GM19395 (cell line): Measurements from ENCODE around the gene NFIA.

ENCODE experiments used
- ATAC-seq: cut with Tn5 transposase; IDR thresholded peaks from one replicate; pipeline ENCODE4 v1.9.1; 2021; ENCODE audit warnings: mild to moderate bottlenecking, moderate library complexity; ENCODE audit not compliant: unreplicated experiment

NFIA gene

GRCh38 chr1:61386770-61387169, 304.4 kb downstream of the NFIA start:
- no peak for ATAC-seq

- no peak for ATAC-seq
Observed at GRCh38 chr1:61387829-61388228, 305.5 kb downstream of the NFIA start.

- no peak for ATAC-seq
Observed at GRCh38 chr1:61388566-61388965, 306.2 kb downstream of the NFIA start.

- ATAC-seq = no peak
Observed at GRCh38 chr1:61389194-61389925, 307.0 kb downstream of the NFIA start.

- ATAC-seq = no peak
Observed at GRCh38 chr1:61389926-61390845, 307.8 kb downstream of the NFIA start.

GRCh38 chr1:61391730-61392129, 309.4 kb downstream of the NFIA start:
- no peak for ATAC-seq

GRCh38 chr1:61392409-61393242, 310.3 kb downstream of the NFIA start:
- ATAC-seq = no peak

- ATAC-seq = no peak
Observed at GRCh38 chr1:61393575-61393974, 311.2 kb downstream of the NFIA start.

- ATAC-seq = no peak
Observed at GRCh38 chr1:61395146-61395800, 312.9 kb downstream of the NFIA start.

GRCh38 chr1:61397495-61397894, 315.1 kb downstream of the NFIA start:
- no peak for ATAC-seq

- ATAC-seq = no peak
Observed at GRCh38 chr1:61397935-61398334, 315.6 kb downstream of the NFIA start.

- ATAC-seq = no peak
Observed at GRCh38 chr1:61399199-61399598, 316.8 kb downstream of the NFIA start.

- ATAC-seq = no peak
Observed at GRCh38 chr1:61400131-61400770, 317.9 kb downstream of the NFIA start.

GRCh38 chr1:61400997-61401396, 318.6 kb downstream of the NFIA start:
- no peak for ATAC-seq

GRCh38 chr1:61403679-61404596, 321.6 kb downstream of the NFIA start:
- no peak for ATAC-seq

GRCh38 chr1:61404597-61405376, 322.4 kb downstream of the NFIA start:
- no peak for ATAC-seq

GRCh38 chr1:61406467-61406866, 324.1 kb downstream of the NFIA start:
- ATAC-seq = no peak

- no peak for ATAC-seq
Observed at GRCh38 chr1:61412601-61413000, 330.2 kb downstream of the NFIA start.
